Heart left ventricle (tissue), 16 donors: ENCODE measurements around the gene NEURL2. TPM values are rescaled to one million over a fixed set of nuclear protein-coding genes. Genes with fewer than 3 reads are reported as not detected.

Experiments
- ATAC-seq, 4 donors: fragments of 200-7000 bp; cut with Tn5 transposase; one replicate each; pipeline ENCODE4 v1.9.1; 2020 to 2022; ENCODE audit warnings: moderate library complexity in 4 of 4, mild to moderate bottlenecking in 3 of 4, moderate number of reproducible peaks in 1 of 4
- DNase-seq, 5 donors: peaks; one replicate each; pipeline ENCODE4 v3.0.0-alpha.2; 2020
- H3K27ac ChIP-seq, 12 donors: fragments of 200-600 bp; sonication (generic) in 4 of 12; one replicate each; pipeline versions ENCODE4 v1.5.0 to v1.8.0; 2016 to 2022; ENCODE audit warnings: mild to moderate bottlenecking in 2 of 12
- H3K27me3 ChIP-seq, 9 donors: fragments of 200-600 bp; sonication (generic) in 2 of 9; one replicate each; pipeline versions ENCODE4 v1.5.1 to v1.8.0; 2016 to 2022; ENCODE audit warnings: mild to moderate bottlenecking in 3 of 9
- H3K36me3 ChIP-seq, 9 donors: fragments of 200-600 bp; sonication (generic) in 2 of 9; one replicate each; pipeline versions ENCODE4 v1.5.0 to v1.8.0; 2018 to 2022; ENCODE audit warnings: mild to moderate bottlenecking in 2 of 9
- H3K4me1 ChIP-seq, 12 donors: fragments of 200-600 bp; sonication (generic) in 4 of 12; one replicate each; pipeline versions ENCODE4 v1.5.0 to v1.8.0; 2016 to 2022; ENCODE audit warnings: mild to moderate bottlenecking in 3 of 12
- H3K4me3 ChIP-seq, 12 donors: fragments of 200-600 bp; sonication (generic) in 4 of 12; one replicate each; pipeline versions ENCODE4 v1.5.0 to v1.8.0; 2017 to 2022; ENCODE audit warnings: mild to moderate bottlenecking in 9 of 12, moderate library complexity in 4 of 12
- H3K9me3 ChIP-seq, 12 donors: fragments of 200-600 bp; sonication (generic) in 4 of 12; one replicate each; pipeline versions ENCODE4 v1.5.0 to v1.8.0; 2016 to 2022; ENCODE audit warnings: mild to moderate bottlenecking in 1 of 12
- POLR2A ChIP-seq, 2 donors: fragments of 450-650 bp; IDR thresholded peaks; one replicate each; pipeline ENCODE4 v1.6.1; 2017; ENCODE audit warnings: antibody characterized with exemption in 2 of 2, mild to moderate bottlenecking in 2 of 2, moderate library complexity in 2 of 2
- WGBS, 4 donors: extraction: QIAGEN DNeasy Blood & Tissue Kit in 2 of 4; methylation state at CpG; one replicate each; pipeline versions ENCODE4 v1.1.5 to v1.1.7; 2013 to 2018; 5-methylcytosine and 5-hydroxymethylcytosine counted together
- intact Hi-C, 10 donors: fragments of 100-400 bp; cut with DNase I; formaldehyde crosslinking; loops; one replicate each; pipeline versions ENCODE4 v1.11.1 to v1.14.2; 2022
- polyA plus RNA-seq, 2 donors: library from polyadenylated mRNA; stranded (reverse); fragments of 200-250 nt; gene quantifications; one replicate each; pipeline ENCODE4 v1.2.3, GENCODE V29; 2013
- total RNA-seq, 9 donors: library from RNA; depleted of rRNA in 2 of 9; stranded (reverse); fragments of >200 nt in 2 of 9; fragmentation: NEBNext Ultra II Directional in 3 of 9; extraction: Animal tissue kit (Norgen Biotek cat#: 25700) in 3 of 9; gene quantifications; one replicate each; pipeline versions ENCODE4 v1.1.0 to v1.2.4, GENCODE V29; 2016 to 2023
- TF ChIP-seq, protein P1 (sequence below), 12 donors: fragments of 200-600 bp; sonication (generic) in 4 of 12; IDR thresholded peaks; one replicate each; pipeline versions ENCODE4 v1.5.0 to v1.8.0; 2018 to 2022; ENCODE audit warnings: antibody characterized with exemption in 12 of 12, mild to moderate bottlenecking in 5 of 12
- donor health status: ischemic (EF 13 %, LVEDD 7.1; RV severe dilation, severe dysfunction).
- donor health status: healthy with polysubstance abuse.
- donor health status: DM: no; HTN: yes; CAD: no.
- donor health status: DM: no; HTN: no; CAD: no.
- donor health status: ischemic (EF 25% LVEDD 6.9; RV normal size, moderate dysfunction).
- donor health status: ischemic (EF 25% LVEDD 5.7; RV mildly dilated, moderate dysfunction).
- donor health status: healthy.
- donor health status: DM: yes; HTN: yes; CAD: no.
- donor health status: ischemic (EF 35%, LVEDD 5.7; RV mildly dilated, moderate dysfunction).
- donor health status: nonischemic (EF 11% LVEDD 7.7; RV severe dilation, severe dysfunction).
- donor health status: DM: yes; HTN: yes; CAD: no.
- donor health status: PGD.
- donor health status: ischemic (EF 29% LVEDD 5.4; RV normal size, mild dysfunction).
- donor health status: nonischemic (EF 23%, LVEDD 6.1; RV moderate dilation, normal function).

Gene NEURL2
- total and polyA plus RNA-seq, 11 donors = 3.0 to 14.8 (median 8.4) TPM

DNA sequence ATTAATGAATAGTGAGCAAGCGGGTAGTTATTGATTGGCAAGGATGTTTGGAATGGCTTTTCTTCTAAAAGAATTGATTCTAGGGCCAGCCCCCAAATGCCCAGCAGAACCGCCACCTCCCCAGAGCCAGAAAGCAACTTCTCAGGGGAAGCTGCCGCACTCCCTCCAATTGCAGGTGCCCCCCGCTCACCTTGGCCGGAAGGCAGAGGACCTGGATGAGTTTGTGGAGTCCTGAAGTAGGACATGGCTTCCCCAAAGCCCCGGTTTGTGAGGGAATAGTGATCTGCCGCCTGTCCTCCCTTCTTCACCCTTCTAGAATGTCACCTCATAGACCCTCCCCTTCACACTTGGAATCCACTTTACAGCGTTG lies 3.7 kb downstream of the NEURL2 start, which contains the start of gene SPATA25:
Gene SPATA25 (minus strand): TSS at position 277 of the 370 bp plus-strand sequence. CDS start 32 bp downstream, at position 245.
- Histone ChIP-seq H3K27me3 (no peaks in the 10 kb centered on the region), H3K27ac (no peak within 1 kb of the TSS), H3K9me3 (no peaks in the 10 kb centered on the region), H3K36me3 (peaks cover 0 to 59% (median 39%) of the 10 kb centered on the region in 9 donors), H3K4me1 (peaks cover 3 to 40% (median 25%) of the 10 kb centered on the region in 12 donors), H3K4me3 (no peak within 1 kb of the TSS)
- 88 to 94% (median 93%) methylated on average over 8 of the region's 8 CpGs for WGBS, 4 donors
- no peak for TF ChIP-seq POLR2A (IDR thresholded peaks at IDR 0.05)
- TF ChIP-seq, protein P1, sequence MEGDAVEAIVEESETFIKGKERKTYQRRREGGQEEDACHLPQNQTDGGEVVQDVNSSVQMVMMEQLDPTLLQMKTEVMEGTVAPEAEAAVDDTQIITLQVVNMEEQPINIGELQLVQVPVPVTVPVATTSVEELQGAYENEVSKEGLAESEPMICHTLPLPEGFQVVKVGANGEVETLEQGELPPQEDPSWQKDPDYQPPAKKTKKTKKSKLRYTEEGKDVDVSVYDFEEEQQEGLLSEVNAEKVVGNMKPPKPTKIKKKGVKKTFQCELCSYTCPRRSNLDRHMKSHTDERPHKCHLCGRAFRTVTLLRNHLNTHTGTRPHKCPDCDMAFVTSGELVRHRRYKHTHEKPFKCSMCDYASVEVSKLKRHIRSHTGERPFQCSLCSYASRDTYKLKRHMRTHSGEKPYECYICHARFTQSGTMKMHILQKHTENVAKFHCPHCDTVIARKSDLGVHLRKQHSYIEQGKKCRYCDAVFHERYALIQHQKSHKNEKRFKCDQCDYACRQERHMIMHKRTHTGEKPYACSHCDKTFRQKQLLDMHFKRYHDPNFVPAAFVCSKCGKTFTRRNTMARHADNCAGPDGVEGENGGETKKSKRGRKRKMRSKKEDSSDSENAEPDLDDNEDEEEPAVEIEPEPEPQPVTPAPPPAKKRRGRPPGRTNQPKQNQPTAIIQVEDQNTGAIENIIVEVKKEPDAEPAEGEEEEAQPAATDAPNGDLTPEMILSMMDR (IDR thresholded peaks at IDR 0.05) = no peak
- ATAC-seq = no peak
- DNase-seq = no peak
- intact Hi-C loops = loop anchor here in 1 of 10 donors (5.0 kb wide), 1 partner anchor 50 kb away; no protein-coding TSS in a partner anchor

DNA sequence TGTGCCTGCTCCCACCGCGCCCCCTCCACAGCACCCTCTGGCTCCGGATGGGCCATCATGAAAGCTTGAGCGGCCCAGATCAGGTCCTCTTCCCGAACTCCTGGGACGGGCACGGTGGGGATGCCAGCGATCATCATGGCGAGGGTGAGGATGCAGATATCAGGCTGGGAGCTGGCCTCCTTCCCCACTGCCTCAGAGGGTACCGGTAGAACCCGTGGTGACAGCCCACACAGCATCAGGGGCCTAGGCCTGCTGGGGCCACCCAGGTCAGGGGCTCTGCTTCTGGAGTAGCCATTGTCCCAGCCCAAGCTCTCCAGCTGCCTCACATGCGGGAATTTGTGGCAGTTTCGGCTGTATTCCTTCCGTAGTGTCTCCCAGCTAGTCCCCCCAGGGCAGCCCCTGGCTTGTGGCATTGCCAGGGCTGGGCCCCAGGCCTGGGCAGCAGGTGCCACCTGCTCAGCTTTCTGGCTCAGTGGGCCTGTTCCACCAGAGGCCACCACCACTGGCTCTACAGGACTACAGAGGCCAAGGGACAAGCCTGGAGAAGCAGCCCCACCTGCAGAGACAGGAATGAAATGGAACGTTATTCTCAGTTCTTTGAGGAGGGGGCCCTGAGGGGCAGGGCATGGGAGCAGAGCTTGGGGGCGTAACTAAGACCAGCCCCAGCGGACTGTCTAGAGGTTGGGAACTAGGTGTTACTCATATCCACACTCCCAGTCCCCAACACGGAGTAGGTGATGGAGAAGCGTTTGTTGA lies 4.2 kb downstream of the NEURL2 start:
- Histone ChIP-seq H3K27ac (no peak overlapping the region), H3K4me3 (no peak overlapping the region), H3K4me1 (peaks cover 2 to 40% (median 25%) of the 10 kb centered on the region in 12 donors), H3K27me3 (no peaks in the 10 kb centered on the region), H3K36me3 (peaks cover 0 to 60% (median 39%) of the 10 kb centered on the region in 9 donors), H3K9me3 (no peaks in the 10 kb centered on the region)
- ATAC-seq (no peak), DNase-seq (no peak)
- 88 to 93% (median 90%) methylated on average over 14 to 19 of the region's 19 CpGs for WGBS, 4 donors
- intact Hi-C loops = loop anchor here in 1 of 10 donors (5.0 kb wide), 1 partner anchor 51 kb away; no protein-coding TSS in a partner anchor
- no peak for TF ChIP-seq POLR2A (IDR thresholded peaks at IDR 0.05)
- TF ChIP-seq, protein P1 (IDR thresholded peaks at IDR 0.05) = no peak

DNA sequence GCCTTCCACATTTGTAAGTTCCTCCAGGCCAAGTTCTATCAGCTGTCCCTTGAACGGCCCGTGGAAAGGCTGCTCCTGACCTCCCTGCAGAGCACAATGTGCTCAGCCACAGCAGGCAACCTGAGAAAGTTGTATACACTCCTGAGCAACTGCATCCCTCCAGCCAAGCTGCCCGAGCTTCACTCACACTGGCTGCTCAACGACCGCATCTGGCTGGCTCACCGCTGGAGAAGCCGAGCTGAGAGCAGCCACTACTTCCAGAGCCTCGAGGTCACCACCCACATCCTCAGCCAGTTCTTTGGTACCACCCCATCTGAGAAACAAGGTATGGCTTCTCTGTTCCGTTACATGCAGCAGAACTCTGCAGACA lies 7.9 kb downstream of the NEURL2 start:
- Histone ChIP-seq H3K9me3 (no peaks in the 10 kb centered on the region), H3K27me3 (no peaks in the 10 kb centered on the region), H3K4me1 (peaks cover 0 to 34% (median 15%) of the 10 kb centered on the region in 12 donors), H3K36me3 (peaks cover 0 to 65% (median 42%) of the 10 kb centered on the region in 9 donors), H3K27ac (no peak overlapping the region), H3K4me3 (no peak overlapping the region)
- intact Hi-C loops = no loop called here
- WGBS, 4 donors = 73 to 83% (median 78%) methylated on average over 9 of the region's 9 CpGs
- ATAC-seq (no peak), DNase-seq (no peak)
- no peak for TF ChIP-seq POLR2A (IDR thresholded peaks at IDR 0.05)
- TF ChIP-seq, protein P1 (IDR thresholded peaks at IDR 0.05) = no peak

DNA sequence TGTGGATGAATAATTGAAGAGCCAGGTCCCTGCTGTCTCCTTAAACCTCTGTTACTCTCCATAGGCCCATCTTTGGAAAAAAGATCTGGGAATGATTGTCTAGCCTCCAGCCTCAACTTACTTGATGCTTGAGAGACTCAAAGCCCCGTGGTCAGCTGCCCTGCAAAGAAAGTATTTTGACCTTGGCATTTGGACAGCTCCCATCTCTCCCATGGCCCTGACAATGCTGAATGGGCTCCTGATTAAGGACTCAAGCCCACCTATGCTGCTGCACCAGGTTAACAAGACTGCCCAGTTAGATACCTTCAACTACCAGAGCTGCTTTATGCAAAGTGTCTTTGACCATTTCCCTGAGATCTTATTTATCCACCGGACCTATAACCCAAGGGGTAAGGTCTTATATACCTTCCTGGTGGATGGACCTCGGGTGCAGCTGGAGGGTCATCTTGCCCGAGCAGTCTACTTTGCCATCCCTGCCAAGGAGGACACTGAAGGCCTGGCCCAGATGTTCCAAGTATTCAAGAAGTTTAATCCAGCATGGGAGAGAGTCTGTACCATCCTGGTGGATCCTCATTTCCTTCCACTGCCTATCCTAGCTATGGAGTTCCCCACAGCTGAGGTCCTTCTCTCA lies 8.4 kb downstream of the NEURL2 start:
- Histone ChIP-seq H3K4me3 (no peak overlapping the region), H3K27me3 (no peaks in the 10 kb centered on the region), H3K4me1 (peaks cover 0 to 34% (median 15%) of the 10 kb centered on the region in 12 donors), H3K27ac (no peak overlapping the region), H3K9me3 (no peaks in the 10 kb centered on the region), H3K36me3 (peaks cover 0 to 66% (median 42%) of the 10 kb centered on the region in 9 donors)
- no peak for TF ChIP-seq POLR2A (IDR thresholded peaks at IDR 0.05)
- TF ChIP-seq, protein P1 (IDR thresholded peaks at IDR 0.05) = no peak
- intact Hi-C loops = no loop called here
- ATAC-seq (no peak), DNase-seq (no peak)
- WGBS, 4 donors = 77 to 85% (median 79%) methylated on average over 4 of the region's 4 CpGs
